ENCODE measurements around the gene CSF3R. TPM values are rescaled to one million over a fixed set of nuclear protein-coding genes. Genes with fewer than 3 reads are reported as not detected.

CSF3R gene
- total RNA-seq, 1 donor from 2014 or later, result 0.20 TPM

GRCh38 chr1:36471830-36472641, 10.7 kb downstream of the CSF3R start:
- H3K4me2 ChIP-seq (ENCODE audit: low read length), result no peak overlapping the region
- Mint-ChIP-seq H3K9me3 (ENCODE audit: unreplicated experiment) (no peaks in the 10 kb centered on the region), H3K4me1 (ENCODE audit: low read depth, unreplicated experiment) (no peaks in the 10 kb centered on the region), H3K27me3 (ENCODE audit: low read depth, unreplicated experiment) (peaks cover 17% of the 10 kb centered on the region), H3K4me3 (ENCODE audit: unreplicated experiment) (no peak overlapping the region), H3K36me3 (ENCODE audit: low read depth, unreplicated experiment) (peaks cover 2% of the 10 kb centered on the region), H3K27ac (ENCODE audit: unreplicated experiment) (no peak overlapping the region)
- no peaks in the 10 kb centered on the region for H3K9me3 ChIP-seq (ENCODE audit: insufficient read depth, low read depth, low read length)
- no peaks in the 10 kb centered on the region for H3K36me3 ChIP-seq (ENCODE audit: insufficient read depth, low read length)
- no peak overlapping the region for H2AFZ ChIP-seq (ENCODE audit: low read depth, low read length)
- H3K4me3 ChIP-seq (ENCODE audit: insufficient read depth, low read depth, low read length), result no peak overlapping the region
- no peaks in the 10 kb centered on the region for H4K20me1 ChIP-seq (ENCODE audit: insufficient read depth, low read length)
- FAIRE-seq, result no peak
- no peaks in the 10 kb centered on the region for H3K79me2 ChIP-seq (ENCODE audit: insufficient read depth, low read length)
- H3K27ac ChIP-seq (ENCODE audit: low read depth, low read length), result no peak overlapping the region
- no peak overlapping the region for H3K9ac ChIP-seq (ENCODE audit: low read length)
- H3K27me3 ChIP-seq (ENCODE audit: insufficient read depth, low read length), result no peaks in the 10 kb centered on the region
- no peaks in the 10 kb centered on the region for H3K4me1 ChIP-seq (ENCODE audit: insufficient read depth, low read length)
- no peak for DNase-seq (ENCODE audit: low read depth)
- TF ChIP-seq, protein P1, sequence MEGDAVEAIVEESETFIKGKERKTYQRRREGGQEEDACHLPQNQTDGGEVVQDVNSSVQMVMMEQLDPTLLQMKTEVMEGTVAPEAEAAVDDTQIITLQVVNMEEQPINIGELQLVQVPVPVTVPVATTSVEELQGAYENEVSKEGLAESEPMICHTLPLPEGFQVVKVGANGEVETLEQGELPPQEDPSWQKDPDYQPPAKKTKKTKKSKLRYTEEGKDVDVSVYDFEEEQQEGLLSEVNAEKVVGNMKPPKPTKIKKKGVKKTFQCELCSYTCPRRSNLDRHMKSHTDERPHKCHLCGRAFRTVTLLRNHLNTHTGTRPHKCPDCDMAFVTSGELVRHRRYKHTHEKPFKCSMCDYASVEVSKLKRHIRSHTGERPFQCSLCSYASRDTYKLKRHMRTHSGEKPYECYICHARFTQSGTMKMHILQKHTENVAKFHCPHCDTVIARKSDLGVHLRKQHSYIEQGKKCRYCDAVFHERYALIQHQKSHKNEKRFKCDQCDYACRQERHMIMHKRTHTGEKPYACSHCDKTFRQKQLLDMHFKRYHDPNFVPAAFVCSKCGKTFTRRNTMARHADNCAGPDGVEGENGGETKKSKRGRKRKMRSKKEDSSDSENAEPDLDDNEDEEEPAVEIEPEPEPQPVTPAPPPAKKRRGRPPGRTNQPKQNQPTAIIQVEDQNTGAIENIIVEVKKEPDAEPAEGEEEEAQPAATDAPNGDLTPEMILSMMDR (IDR thresholded peaks at IDR 0.05; ENCODE audit: insufficient read depth, low read depth, low read length), result no peak
- TF ChIP-seq EZH2 (IDR thresholded peaks at IDR 0.05; ENCODE audit: insufficient read depth, low read length), result no peak

DNA sequence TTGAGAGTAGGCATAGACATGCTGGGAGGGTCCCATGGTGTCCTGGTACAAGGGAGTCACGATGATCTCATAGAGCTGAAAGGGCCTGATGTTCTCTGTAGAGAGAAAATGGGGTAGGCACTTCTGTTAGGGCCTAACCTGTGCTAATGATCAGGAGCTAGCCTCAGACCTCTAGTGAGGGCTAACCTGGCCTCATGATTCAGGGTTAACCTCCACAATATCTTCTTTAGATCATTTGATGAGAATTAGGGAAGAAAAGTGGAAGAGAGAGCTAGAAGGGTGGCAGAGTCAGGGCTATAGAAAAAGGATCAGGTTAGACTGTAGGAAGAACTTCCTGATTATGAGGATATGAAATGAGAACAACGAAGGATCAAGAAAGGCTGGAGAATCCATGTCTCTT, 13.6 kb downstream of the CSF3R start:
- no peak for FAIRE-seq
- peaks cover under 1% of the 10 kb centered on the region for H3K79me2 ChIP-seq (ENCODE audit: insufficient read depth, low read length)
- H2AFZ ChIP-seq (ENCODE audit: low read depth, low read length), result no peak overlapping the region

More for the DNA sequence above, 13.6 kb downstream of the CSF3R start:
- Mint-ChIP-seq H3K36me3 (ENCODE audit: low read depth, unreplicated experiment) (peaks cover 2% of the 10 kb centered on the region), H3K9me3 (ENCODE audit: unreplicated experiment) (no peaks in the 10 kb centered on the region), H3K27me3 (ENCODE audit: low read depth, unreplicated experiment) (peaks cover 13% of the 10 kb centered on the region), H3K4me3 (ENCODE audit: unreplicated experiment) (no peak overlapping the region), H3K27ac (ENCODE audit: unreplicated experiment) (no peak overlapping the region), H3K4me1 (ENCODE audit: low read depth, unreplicated experiment) (peaks cover 5% of the 10 kb centered on the region)
- no peak overlapping the region for H3K4me3 ChIP-seq (ENCODE audit: insufficient read depth, low read depth, low read length)
- no peak overlapping the region for H3K4me2 ChIP-seq (ENCODE audit: low read length)
- no peak overlapping the region for H3K27ac ChIP-seq (ENCODE audit: low read depth, low read length)
- H3K36me3 ChIP-seq (ENCODE audit: insufficient read depth, low read length), result no peaks in the 10 kb centered on the region
- H3K9ac ChIP-seq (ENCODE audit: low read length), result no peak overlapping the region
- H4K20me1 ChIP-seq (ENCODE audit: insufficient read depth, low read length), result no peaks in the 10 kb centered on the region
- DNase-seq (ENCODE audit: low read depth), result no peak
- no peaks in the 10 kb centered on the region for H3K9me3 ChIP-seq (ENCODE audit: insufficient read depth, low read depth, low read length)
- TF ChIP-seq, protein P1 (IDR thresholded peaks at IDR 0.05; ENCODE audit: insufficient read depth, low read depth, low read length), result no peak
- TF ChIP-seq EZH2 (IDR thresholded peaks at IDR 0.05; ENCODE audit: insufficient read depth, low read length), result no peak
- no peaks in the 10 kb centered on the region for H3K27me3 ChIP-seq (ENCODE audit: insufficient read depth, low read length)
- peaks cover 6% of the 10 kb centered on the region for H3K4me1 ChIP-seq (ENCODE audit: insufficient read depth, low read length)

Measured in astrocyte (in vitro differentiated cells and primary cell).